Suprapubic skin (tissue), 3 donors: Measurements from ENCODE around the gene PFN3.
"Not testable (repeated sequence)": the region's sequence is repeated elsewhere in the genome, so short reads cannot be mapped to it uniquely, and the experiment has no call there.

Source experiments
- CTCF ChIP-seq, 2 donors: fragments of 200-600 bp in 1 of 2; fragments of 450-650 bp in 1 of 2; sonication (generic) in 1 of 2; IDR thresholded peaks; one replicate each; pipeline ENCODE4 v1.5.1; 2016 to 2019; ENCODE audit warnings: antibody characterized with exemption in 2 of 2, mild to moderate bottlenecking in 1 of 2, moderate library complexity in 1 of 2
- POLR2A ChIP-seq, 2 donors: fragments of 450-650 bp; IDR thresholded peaks; one replicate each; pipeline ENCODE4 v1.6.1; 2017; ENCODE audit warnings: antibody characterized with exemption in 2 of 2, mild to moderate bottlenecking in 2 of 2, moderate library complexity in 2 of 2

- TF ChIP-seq CTCF, POLR2A (IDR thresholded peaks at IDR 0.05): not testable (repeated sequence)
Measured at GRCh38 chr5:177360740-177361139, 39.7 kb downstream of the PFN3 start.
